Gastrocnemius medialis (tissue), 4 donors: Measurements from ENCODE around the gene GPRASP1. TPM values are rescaled to one million over a fixed set of nuclear protein-coding genes. Genes with fewer than 3 reads are reported as not detected.
"Not testable (repeated sequence)": the region's sequence is repeated elsewhere in the genome, so short reads cannot be mapped to it uniquely, and the experiment has no call there.

ENCODE experiments used
- ATAC-seq, 2 donors: fragments of 150-250 bp; one replicate each; pipeline ENCODE4 v1.9.1; 2016
- DNase-seq, 2 donors: peaks; one replicate each; pipeline ENCODE4 v3.0.0-alpha.2; 2019
- H3K27ac ChIP-seq, 4 donors: fragments of 200-600 bp; sonication (generic); 1 replicate in 1 of 4; 2 replicates in 3 of 4; pipeline ENCODE4 v1.5.1; 2016 to 2018; ENCODE audit warnings: mild to moderate bottlenecking in 2 of 4, moderate library complexity in 1 of 4
- H3K27me3 ChIP-seq, 3 donors: fragments of 200-600 bp; sonication (generic) in 2 of 3; 1 replicate in 1 of 3; 2 replicates in 2 of 3; pipeline versions ENCODE4 v1.5.1 to v1.6.0; 2016 to 2019; ENCODE audit warnings: mild to moderate bottlenecking in 1 of 3, moderate library complexity in 1 of 3
- H3K36me3 ChIP-seq, 2 donors: fragments of 200-600 bp; sonication (generic) in 1 of 2; one replicate each; pipeline ENCODE4 v1.5.1; 2017 to 2018
- H3K4me1 ChIP-seq, 2 donors: fragments of 200-600 bp; sonication (generic) in 1 of 2; one replicate each; pipeline ENCODE4 v1.5.1; 2016 to 2017; ENCODE audit warnings: mild to moderate bottlenecking in 2 of 2
- H3K4me3 ChIP-seq, 4 donors: fragments of 200-600 bp; sonication (generic) in 3 of 4; 1 replicate in 1 of 4; 2 replicates in 3 of 4; pipeline ENCODE4 v1.5.1; 2016 to 2019; ENCODE audit warnings: mild to moderate bottlenecking in 2 of 4
- H3K9me3 ChIP-seq, 3 donors: fragments of 200-600 bp; sonication (generic) in 2 of 3; 1 replicate in 1 of 3; 2 replicates in 2 of 3; pipeline ENCODE4 v1.5.1; 2016 to 2019
- POLR2A ChIP-seq, 2 donors: fragments of 450-650 bp; IDR thresholded peaks; one replicate each; pipeline ENCODE4 v1.6.1; 2017; ENCODE audit warnings: antibody characterized with exemption in 2 of 2, mild to moderate bottlenecking in 2 of 2, moderate library complexity in 2 of 2
- in situ Hi-C, 4 donors: fragments of 200-750 bp; cut with MboI; loops; one replicate each; pipeline versions ENCODE4 v1.15.0 to v1.8.0; 2017; ENCODE audit warnings: low sequenced_read_pairs in 4 of 4
- intact Hi-C: fragments of 100-400 bp; cut with DNase I; formaldehyde crosslinking; loops from one replicate; pipeline ENCODE4 v1.15.1; 2023; ENCODE audit warnings: low total_unique reads
- total RNA-seq, 4 donors: library from RNA; depleted of rRNA; stranded (reverse); fragments of >200 nt; gene quantifications; one replicate each; pipeline versions ENCODE4 v1.1.0 to v1.2.3, GENCODE V29; 2016
- TF ChIP-seq, protein P1 (sequence below), 5 experiments: fragments of 450-650 bp in 3 of 5; fragments of 200-600 bp in 2 of 5; sonication (generic) in 2 of 5; IDR thresholded peaks in 4 of 5; conservative IDR thresholded peaks in 1 of 5; 1 replicate in 4 of 5; 2 replicates in 1 of 5; pipeline ENCODE4 v1.5.1; 2016 to 2019; ENCODE audit warnings: antibody characterized with exemption in 5 of 5, mild to moderate bottlenecking in 3 of 5, moderate library complexity in 3 of 5

GPRASP1 gene
- total RNA-seq, 4 donors from 2014 or later, result 0.98 to 2.1 (median 1.4) TPM

DNA sequence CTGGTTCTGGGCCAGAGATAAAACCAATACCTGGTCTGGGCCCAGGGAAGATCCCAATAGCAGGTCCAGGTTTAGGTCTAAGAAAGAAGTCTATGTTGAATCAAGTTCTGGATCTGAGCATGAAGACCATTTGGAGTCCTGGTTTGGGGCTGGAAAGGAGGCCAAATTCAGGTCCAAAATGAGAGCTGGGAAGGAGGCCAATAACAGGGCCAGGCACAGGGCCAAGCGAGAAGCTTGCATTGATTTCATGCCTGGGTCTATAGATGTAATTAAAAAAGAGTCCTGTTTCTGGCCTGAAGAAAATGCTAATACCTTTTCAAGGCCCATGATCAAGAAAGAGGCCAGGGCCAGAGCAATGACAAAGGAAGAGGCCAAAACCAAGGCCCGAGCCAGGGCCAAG is 3.4 kb downstream of the GPRASP1 start:
- TF ChIP-seq POLR2A (IDR thresholded peaks at IDR 0.05), result no peak
- TF ChIP-seq, protein P1, sequence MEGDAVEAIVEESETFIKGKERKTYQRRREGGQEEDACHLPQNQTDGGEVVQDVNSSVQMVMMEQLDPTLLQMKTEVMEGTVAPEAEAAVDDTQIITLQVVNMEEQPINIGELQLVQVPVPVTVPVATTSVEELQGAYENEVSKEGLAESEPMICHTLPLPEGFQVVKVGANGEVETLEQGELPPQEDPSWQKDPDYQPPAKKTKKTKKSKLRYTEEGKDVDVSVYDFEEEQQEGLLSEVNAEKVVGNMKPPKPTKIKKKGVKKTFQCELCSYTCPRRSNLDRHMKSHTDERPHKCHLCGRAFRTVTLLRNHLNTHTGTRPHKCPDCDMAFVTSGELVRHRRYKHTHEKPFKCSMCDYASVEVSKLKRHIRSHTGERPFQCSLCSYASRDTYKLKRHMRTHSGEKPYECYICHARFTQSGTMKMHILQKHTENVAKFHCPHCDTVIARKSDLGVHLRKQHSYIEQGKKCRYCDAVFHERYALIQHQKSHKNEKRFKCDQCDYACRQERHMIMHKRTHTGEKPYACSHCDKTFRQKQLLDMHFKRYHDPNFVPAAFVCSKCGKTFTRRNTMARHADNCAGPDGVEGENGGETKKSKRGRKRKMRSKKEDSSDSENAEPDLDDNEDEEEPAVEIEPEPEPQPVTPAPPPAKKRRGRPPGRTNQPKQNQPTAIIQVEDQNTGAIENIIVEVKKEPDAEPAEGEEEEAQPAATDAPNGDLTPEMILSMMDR (IDR thresholded peaks at IDR 0.05 in 4 of 5, conservative IDR thresholded peaks at IDR 0.05 in 1 of 5), result no peak
- in situ Hi-C loops, result no loop called here
- Histone ChIP-seq H3K36me3 (no peaks in the 10 kb centered on the region), H3K27ac (no peak overlapping the region), H3K4me3 (no peak overlapping the region), H3K27me3 (no peaks in the 10 kb centered on the region), H3K9me3 (no peaks in the 10 kb centered on the region), H3K4me1 (no peaks in the 10 kb centered on the region)
- DNase-seq, result no peak
- intact Hi-C loops, result loop anchor here (5.0 kb wide), 2 partner anchors 63 to 722 kb away; partner anchors contain the start of gene ZMAT1
- no peak for ATAC-seq

DNA sequence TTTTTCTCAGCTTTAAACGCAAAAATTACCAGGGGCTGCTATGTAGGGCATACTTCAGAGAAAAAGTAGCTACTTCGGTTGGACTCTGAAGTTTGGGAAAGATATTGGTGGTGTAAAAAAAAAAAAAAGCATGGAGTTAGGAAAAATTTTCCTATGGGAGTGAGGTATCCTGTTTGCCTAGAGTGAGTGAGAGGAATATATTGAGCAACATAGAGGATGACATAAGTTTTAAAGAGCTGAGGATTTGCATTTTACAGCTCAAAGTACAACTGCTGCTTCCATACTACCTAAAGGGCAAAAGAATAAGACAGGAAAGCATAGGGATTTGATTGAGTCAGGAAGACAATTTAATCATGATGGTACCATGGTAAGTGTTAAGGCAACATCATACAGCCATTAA is 7.3 kb downstream of the GPRASP1 start:
- peak overlapping the region in 1 of 4 donors; percentile 61 for H3K4me3 ChIP-seq
- in situ Hi-C loops (no loop called here), intact Hi-C loops (loop anchor here (2.0 to 5.0 kb wide), 2 partner anchors 142 to 726 kb away; partner anchors contain the start of genes TMSB15A and ZMAT1)
- DNase-seq, result no peak
- H3K36me3 ChIP-seq, result no peaks in the 10 kb centered on the region
- TF ChIP-seq, protein P1 (IDR thresholded peaks at IDR 0.05 in 4 of 5, conservative IDR thresholded peaks at IDR 0.05 in 1 of 5), result no peak
- no peak for TF ChIP-seq POLR2A (IDR thresholded peaks at IDR 0.05)
- no peak for ATAC-seq
- no peaks in the 10 kb centered on the region for H3K9me3 ChIP-seq
- no peaks in the 10 kb centered on the region for H3K27me3 ChIP-seq
- no peaks in the 10 kb centered on the region for H3K4me1 ChIP-seq
- peak overlapping the region in 2 of 4 donors; percentile 83 to 84 for H3K27ac ChIP-seq

DNA sequence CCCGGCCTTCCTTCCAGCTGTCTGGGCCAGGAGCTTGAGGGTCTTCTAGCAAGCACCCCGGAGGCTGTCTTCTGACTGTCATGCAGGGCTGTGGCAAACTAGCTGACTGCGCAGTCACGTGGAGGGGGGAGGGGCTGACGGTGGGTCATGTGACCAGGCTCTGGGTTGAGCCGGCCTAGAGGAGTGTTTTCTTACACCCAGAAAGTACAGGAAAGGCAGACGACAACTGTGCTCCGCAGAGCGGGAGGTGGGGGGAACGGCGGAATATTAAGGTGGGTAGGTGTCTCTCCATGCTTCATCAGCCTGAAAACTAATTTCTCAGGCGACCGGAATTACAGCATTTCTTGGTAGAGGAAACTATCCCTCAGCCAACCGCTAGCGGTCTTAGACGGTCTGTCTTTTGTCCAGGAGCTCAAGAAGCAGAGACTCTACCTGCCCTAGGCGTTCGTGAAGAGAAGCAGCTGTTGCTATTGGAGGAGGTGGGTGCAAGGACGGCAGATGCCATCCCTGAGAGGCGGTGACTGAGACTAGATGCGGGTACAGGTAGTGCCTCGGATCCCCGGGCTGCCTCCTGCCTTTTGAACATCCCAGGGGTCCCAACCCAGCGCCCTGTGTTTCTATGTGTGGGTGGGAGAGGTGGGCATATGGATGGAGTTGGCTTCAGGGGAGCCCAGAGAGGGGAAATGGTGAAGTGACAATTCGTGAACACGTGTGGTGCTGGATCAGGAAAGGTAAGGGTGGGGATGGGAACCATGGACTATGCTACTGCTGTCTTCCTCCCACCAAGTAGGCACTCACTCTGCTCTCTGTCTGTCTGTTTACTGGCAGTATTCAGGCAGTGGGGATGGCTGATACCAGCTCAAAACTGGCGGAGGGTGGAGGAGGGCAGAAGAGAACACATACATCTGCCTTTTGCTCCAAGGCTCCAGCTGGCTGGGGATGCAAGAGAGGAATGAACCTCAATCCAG is 8.8 kb downstream of the GPRASP1 start:
- intact Hi-C loops (loop anchor here (2.0 to 5.0 kb wide), 2 partner anchors 143 to 728 kb away; partner anchors contain the start of genes TMSB15A and ZMAT1), in situ Hi-C loops (no loop called here)
- no peaks in the 10 kb centered on the region for H3K9me3 ChIP-seq
- TF ChIP-seq POLR2A (IDR thresholded peaks at IDR 0.05), result peak; percentile 47 to 77
- TF ChIP-seq, protein P1 (IDR thresholded peaks at IDR 0.05 in 4 of 5, conservative IDR thresholded peaks at IDR 0.05 in 1 of 5), result no peak
- peak; percentile 80 to 83 for DNase-seq
- ATAC-seq, result peak; percentile 91 to 98
- H3K27me3 ChIP-seq, result no peaks in the 10 kb centered on the region
- H3K36me3 ChIP-seq, result no peaks in the 10 kb centered on the region
- H3K4me3 ChIP-seq, result peak overlapping the region; percentile 55 to 69 (median 61)
- H3K4me1 ChIP-seq, result no peaks in the 10 kb centered on the region
- H3K27ac ChIP-seq, result peak overlapping the region; percentile 77 to 84 (median 84)

DNA sequence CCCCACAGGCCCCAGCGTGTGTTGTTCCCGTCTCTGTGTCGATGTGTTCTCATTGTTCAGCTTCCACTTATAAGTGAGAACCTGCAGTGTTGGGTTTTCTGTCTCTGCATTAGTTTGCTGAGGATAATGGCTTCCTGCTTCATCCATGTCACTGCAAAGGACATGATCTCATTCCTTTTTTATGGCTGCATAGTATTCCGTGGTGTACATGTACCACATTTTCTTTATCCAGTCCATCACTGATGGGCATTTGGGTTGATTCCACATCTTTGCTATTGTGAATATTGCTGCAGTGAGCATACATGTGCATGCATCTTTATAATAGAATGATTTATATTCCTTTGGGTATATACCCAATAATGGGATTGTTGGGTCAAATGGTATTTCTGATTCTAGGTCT is 12.5 kb downstream of the GPRASP1 start:
- in situ Hi-C loops, intact Hi-C loops, H3K27ac ChIP-seq, H3K4me1 ChIP-seq, H3K36me3 ChIP-seq, H3K9me3 ChIP-seq, H3K27me3 ChIP-seq, DNase-seq, ATAC-seq, H3K4me3 ChIP-seq: not testable (repeated sequence)

DNA sequence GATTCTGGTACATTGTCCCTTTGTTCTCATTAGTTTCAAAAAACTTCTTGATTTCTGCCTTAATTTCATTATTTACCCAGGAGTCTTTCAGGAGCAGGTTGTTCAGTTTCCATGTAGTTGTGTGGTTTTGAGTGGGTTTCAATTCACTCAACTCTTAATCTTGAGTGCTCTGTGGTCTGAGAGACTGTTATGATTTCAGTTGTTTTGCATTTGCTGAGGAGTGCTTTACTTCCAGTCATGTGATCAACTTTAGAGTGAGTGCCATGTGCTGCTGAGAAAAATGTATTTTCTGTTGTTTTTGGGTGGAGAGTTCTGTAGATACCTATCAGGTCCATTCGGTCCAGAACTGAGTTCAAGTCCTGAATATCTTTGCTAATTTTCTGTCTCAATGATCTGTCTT is 15.8 kb downstream of the GPRASP1 start:
- H3K27me3 ChIP-seq, DNase-seq, H3K9me3 ChIP-seq, H3K36me3 ChIP-seq, in situ Hi-C loops, H3K4me3 ChIP-seq, ATAC-seq, intact Hi-C loops, H3K27ac ChIP-seq, H3K4me1 ChIP-seq: not testable (repeated sequence)
